Adrenal gland (tissue), 5 donors: ENCODE measurements around the gene SCFD2.

Experiments used
- POLR2A ChIP-seq, 2 donors: fragments of 450-650 bp; IDR thresholded peaks; one replicate each; pipeline ENCODE4 v1.6.1; 2017; ENCODE audit warnings: antibody characterized with exemption in 2 of 2, mild to moderate bottlenecking in 2 of 2, moderate library complexity in 1 of 2
- TF ChIP-seq, protein P1 (sequence below), 6 experiments: fragments of 450-650 bp in 4 of 6; fragments of 200-600 bp in 2 of 6; sonication (generic) in 1 of 6; IDR thresholded peaks; 1 replicate in 5 of 6; 2 replicates in 1 of 6; pipeline versions ENCODE4 v1.5.1 to v1.8.0; 2016 to 2021; ENCODE audit warnings: antibody characterized with exemption in 6 of 6, mild to moderate bottlenecking in 2 of 6, moderate library complexity in 1 of 6
- donor health status: DM: no; HTN: no; CAD: no.

DNA sequence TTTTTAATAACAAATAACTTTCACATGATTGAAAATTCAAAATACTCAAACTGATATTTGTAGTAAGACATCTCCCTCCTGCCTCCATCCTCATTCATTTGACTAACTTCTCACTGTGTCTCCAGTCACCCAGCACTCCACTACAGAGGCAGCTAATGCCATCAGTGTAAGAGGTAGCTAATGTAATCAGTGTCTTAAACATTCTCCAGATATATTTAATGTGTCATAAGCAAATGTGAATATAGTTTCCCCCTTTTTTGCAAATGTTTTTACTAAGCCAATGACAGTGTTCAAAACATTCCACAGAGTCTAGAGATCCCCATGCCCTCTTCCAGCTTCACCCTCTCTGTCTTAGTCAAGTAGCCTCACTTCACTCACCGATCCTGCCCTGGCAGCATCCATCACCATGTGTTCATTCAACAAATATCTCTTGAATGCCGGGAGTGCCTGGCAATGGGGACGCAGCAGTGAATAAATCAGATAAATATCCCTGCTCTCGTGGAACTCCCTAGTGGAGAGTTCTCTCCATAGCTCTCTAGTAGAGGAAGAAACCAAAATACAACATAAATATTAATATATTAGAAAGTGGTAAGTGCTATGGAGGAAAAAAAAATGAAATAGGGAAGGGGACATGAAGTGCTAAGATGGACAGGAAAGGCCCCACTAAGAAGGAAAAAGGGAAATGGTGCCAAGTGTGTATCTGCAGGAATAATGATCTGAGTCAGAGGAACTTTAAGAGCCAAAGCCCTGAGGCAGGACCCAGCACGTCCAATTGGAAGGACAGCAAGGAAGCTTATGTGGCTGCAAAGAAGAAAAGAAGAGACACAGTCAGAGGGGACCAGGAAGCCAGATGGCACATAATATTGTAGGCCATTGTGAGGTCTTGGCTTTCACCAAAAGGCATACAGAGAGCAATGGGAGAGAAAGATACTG lies 18.7 kb downstream of the SCFD2 start:
- TF ChIP-seq, protein P1, sequence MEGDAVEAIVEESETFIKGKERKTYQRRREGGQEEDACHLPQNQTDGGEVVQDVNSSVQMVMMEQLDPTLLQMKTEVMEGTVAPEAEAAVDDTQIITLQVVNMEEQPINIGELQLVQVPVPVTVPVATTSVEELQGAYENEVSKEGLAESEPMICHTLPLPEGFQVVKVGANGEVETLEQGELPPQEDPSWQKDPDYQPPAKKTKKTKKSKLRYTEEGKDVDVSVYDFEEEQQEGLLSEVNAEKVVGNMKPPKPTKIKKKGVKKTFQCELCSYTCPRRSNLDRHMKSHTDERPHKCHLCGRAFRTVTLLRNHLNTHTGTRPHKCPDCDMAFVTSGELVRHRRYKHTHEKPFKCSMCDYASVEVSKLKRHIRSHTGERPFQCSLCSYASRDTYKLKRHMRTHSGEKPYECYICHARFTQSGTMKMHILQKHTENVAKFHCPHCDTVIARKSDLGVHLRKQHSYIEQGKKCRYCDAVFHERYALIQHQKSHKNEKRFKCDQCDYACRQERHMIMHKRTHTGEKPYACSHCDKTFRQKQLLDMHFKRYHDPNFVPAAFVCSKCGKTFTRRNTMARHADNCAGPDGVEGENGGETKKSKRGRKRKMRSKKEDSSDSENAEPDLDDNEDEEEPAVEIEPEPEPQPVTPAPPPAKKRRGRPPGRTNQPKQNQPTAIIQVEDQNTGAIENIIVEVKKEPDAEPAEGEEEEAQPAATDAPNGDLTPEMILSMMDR (IDR thresholded peaks at IDR 0.05), result no peak
- no peak for TF ChIP-seq POLR2A (IDR thresholded peaks at IDR 0.05)
